ENCODE measurements around the gene CP.
"Not testable (repeated sequence)": the region's sequence is repeated elsewhere in the genome, so short reads cannot be mapped to it uniquely, and the experiment has no call there.

The CP gene

GRCh38 chr3:149239357-149239936 lies 17.8 kb upstream of the CP start:
- no peak for TF ChIP-seq POLR2A (IDR thresholded peaks at IDR 0.05; ENCODE audit: low read depth, low read length)
- FAIRE-seq = no peak
- DNase-seq (ENCODE audit: insufficient read length, low spot score) = no peak

GRCh38 chr3:149238268-149238667 lies 16.6 kb upstream of the CP start:
- not testable (repeated sequence) for FAIRE-seq

DNA sequence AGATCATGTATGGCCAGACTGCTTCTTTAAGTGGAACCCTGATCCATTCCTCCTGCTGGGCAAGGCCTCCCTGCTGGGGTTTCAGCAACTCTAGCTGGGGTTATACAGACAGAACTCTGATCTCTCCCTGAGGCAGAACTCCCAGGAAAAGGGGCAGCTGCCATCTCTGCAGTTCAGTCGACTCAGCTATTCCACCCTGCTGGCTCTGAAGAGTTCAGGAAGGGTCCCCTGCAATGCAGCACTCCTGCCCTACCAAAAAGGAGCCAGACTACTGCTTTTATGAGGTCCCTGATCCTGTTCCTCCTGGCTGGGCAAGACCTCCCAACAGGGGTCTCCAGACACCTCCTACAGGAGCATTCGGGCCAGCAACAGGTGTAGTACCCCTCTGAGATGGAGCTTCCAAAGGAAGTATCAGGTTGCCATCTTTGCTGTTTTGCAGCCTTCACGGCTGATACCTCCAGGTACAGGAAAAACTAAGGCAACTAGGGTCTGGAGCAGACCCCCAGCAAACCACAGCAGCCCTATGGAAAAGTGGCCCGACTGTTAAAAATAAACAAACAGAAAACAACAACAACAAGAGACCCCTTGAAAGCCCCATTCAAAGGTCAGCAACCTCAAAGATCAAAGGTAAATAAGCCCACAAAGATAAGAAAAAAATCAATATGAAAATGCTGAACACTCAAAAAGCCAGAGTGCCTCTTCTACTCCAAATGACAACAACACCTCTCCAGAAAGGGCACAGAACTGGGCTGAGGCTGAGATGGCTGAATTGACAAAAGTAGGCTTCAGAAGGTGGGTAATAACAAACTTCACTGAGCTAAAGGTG lies 14.2 kb upstream of the CP start:
- no peak for DNase-seq (ENCODE audit: insufficient read length, low spot score)
- FAIRE-seq = no peak
- TF ChIP-seq POLR2A (IDR thresholded peaks at IDR 0.05; ENCODE audit: low read depth, low read length) = no peak

More at GRCh38 chr3:149238268-149238667, 16.6 kb upstream of the CP start:
- DNase-seq (ENCODE audit: insufficient read length, low spot score) = not testable (repeated sequence)

GRCh38 chr3:149234671-149235245 lies 13.1 kb upstream of the CP start:
- FAIRE-seq (no peak), DNase-seq (ENCODE audit: insufficient read length, low spot score) (no peak)
- no peak for TF ChIP-seq POLR2A (IDR thresholded peaks at IDR 0.05; ENCODE audit: low read depth, low read length)

DNA sequence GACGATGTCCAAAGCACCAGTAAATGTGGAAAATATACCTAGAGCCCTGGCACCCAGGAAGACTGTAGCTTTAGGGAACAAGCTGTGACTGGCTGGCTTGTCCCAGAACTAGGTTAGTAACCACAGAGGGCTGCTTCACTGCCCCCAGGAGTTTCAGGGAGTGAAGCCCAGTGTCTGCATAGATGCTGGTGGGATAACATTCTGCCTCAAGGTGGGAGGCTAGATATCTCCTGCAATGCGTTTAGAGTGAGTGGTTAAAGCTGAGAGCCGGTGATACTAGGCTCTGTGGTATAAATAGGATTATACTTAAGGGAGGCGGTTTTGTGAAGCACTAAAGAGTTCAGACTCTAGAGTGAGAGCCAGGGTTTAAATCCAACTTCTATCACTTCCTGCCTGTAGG lies 11.7 kb upstream of the CP start:
- TF ChIP-seq POLR2A (IDR thresholded peaks at IDR 0.05; ENCODE audit: low read depth, low read length) = no peak
- FAIRE-seq = no peak
- DNase-seq (ENCODE audit: insufficient read length, low spot score) = no peak

DNA sequence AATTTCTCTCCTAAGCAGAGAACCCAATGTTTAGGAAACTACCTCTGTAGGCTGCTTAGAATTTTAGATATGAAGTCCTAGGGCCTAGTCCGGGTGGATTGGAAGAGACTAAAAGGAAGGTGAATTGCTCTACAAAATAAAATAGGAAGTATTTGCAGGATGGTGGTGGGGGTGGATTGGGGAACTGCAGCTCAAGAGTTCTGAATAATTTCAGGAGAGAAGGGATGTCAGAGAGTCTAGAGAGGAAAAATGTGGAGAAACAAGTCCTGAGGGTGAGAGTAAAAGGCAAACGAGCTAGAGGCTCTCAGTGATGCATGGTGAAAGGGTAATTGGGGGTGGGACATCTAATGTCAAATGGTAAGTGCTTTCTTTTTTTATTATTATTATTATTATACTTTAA lies 10.2 kb upstream of the CP start:
- FAIRE-seq (no peak), DNase-seq (ENCODE audit: insufficient read length, low spot score) (no peak)
- TF ChIP-seq POLR2A (IDR thresholded peaks at IDR 0.05; ENCODE audit: low read depth, low read length) = no peak

DNA sequence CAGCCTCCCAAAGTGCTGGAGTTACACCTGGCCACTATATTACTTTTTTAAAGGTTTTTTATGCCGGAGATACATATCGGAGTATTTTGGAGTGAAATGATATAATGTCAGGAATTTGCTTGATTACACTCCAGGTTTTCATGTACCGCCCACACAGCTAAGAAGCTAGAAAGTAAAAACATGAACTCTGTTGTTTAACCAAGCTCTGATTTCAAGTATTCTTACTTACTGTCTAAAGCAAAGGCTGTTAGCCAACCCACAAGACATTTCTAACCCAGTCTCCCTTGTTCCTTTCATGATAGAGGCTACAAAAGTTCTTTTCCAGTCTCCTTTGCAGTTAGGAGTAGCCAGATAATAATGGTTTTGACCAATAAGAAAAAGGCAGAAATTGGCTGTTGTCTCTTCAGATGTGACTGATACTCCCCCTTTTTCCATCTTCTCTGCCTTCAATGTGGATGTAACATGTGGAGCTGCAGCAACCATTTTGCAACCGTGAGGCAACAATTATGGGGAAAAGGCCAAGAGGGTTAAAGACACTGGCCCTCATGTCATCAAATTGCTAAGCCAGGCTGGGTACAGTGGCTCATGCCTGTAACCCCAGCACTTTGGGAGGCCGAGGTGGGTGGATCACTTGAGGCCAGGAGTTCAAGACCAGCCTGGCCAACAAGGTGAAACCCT lies 6.1 kb upstream of the CP start:
- FAIRE-seq (no peak), DNase-seq (ENCODE audit: insufficient read length, low spot score) (no peak)
- TF ChIP-seq POLR2A (IDR thresholded peaks at IDR 0.05; ENCODE audit: low read depth, low read length) = no peak

- DNase-seq (ENCODE audit: insufficient read length, low spot score) (no peak), FAIRE-seq (no peak)
- no peak for TF ChIP-seq POLR2A (IDR thresholded peaks at IDR 0.05; ENCODE audit: low read depth, low read length)
Measured at GRCh38 chr3:149226776-149227175, 5.1 kb upstream of the CP start.

- FAIRE-seq (peak; percentile 98), DNase-seq (ENCODE audit: insufficient read length, low spot score) (peak; percentile 30)
Measured at GRCh38 chr3:149224736-149225594, 3.3 kb upstream of the CP start.

GRCh38 chr3:149223461-149223820 lies 1.8 kb upstream of the CP start:
- DNase-seq (ENCODE audit: insufficient read length, low spot score) = no peak
- TF ChIP-seq POLR2A (IDR thresholded peaks at IDR 0.05; ENCODE audit: low read depth, low read length) = no peak
- no peak for FAIRE-seq

More at GRCh38 chr3:149224736-149225594, 3.3 kb upstream of the CP start:
- no peak for TF ChIP-seq POLR2A (IDR thresholded peaks at IDR 0.05; ENCODE audit: low read depth, low read length)

DNA sequence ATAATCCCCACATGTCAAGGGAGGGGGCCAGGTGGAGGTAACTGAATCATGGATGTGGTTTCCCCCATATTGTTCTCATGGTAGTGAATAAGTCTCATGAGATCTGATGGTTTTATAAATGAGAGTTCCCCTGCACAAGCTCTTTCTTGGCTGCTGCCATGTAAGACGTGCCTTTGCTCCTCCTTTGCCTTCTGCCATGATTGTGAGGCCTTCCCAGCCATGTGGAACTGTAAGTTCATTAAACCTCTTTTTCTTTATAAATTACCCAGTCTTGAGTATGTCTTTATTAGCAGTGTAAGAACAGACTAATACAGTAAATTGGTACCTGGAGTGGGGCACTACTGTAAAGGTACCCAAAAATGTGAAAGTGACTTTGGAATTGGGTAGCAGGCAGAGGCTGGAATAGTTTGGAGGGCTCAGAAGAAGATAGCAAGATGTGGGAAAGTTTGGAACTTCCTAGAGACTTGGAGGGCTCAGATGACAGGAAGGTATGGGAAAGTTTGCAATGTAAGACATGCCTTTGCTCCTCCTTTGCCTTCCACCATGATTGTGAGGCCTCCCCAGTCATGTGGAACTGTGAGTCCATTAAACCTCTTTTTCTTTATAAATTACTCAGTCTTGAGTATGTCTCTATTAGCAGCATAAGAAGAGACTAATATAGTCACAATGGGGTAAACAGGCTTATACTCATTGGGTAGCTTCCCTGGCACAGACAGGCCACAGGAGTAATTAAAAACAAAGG lies 2.1 kb downstream of the CP start:
- not testable (repeated sequence) for FAIRE-seq; DNase-seq (ENCODE audit: insufficient read length, low spot score)

DNA sequence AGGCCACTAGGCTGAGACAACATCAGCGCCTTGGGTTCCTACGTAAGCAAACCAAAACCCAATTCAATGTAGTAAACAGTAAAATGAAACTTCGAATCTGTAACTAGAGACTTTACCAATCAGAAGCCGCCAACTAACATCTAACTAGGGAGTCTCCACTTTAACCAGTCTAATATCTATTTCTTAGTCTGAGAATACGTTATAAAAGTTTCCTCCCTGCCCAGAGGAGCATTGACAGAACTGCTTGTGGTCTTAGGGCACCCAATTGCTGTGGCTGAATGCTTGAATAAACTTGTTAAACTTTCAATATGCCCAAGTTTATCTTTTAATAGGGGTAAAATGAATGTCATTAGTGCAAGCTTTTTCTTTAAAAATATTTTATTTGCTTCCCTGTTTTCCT lies 4.3 kb downstream of the CP start:
- no peak for TF ChIP-seq POLR2A (IDR thresholded peaks at IDR 0.05; ENCODE audit: low read depth, low read length)
- no peak for DNase-seq (ENCODE audit: insufficient read length, low spot score)
- no peak for FAIRE-seq
